Bronchial epithelial cell (primary cell): ENCODE measurements around the gene CLN6. TPM values are rescaled to one million over a fixed set of nuclear protein-coding genes. Genes with fewer than 3 reads are reported as not detected.
"Not testable (repeated sequence)": the region's sequence is repeated elsewhere in the genome, so short reads cannot be mapped to it uniquely, and the experiment has no call there.

Source experiments
- DNase-seq: peaks from one replicate; pipeline ENCODE4 v3.0.0-alpha.2; 2010; ENCODE audit warnings: low read depth
- FAIRE-seq: peaks from 2 replicates; lab custom pipeline; 2011; peaks lifted over from hg19 to GRCh38; lab: Jason Lieb, UNC
- H3K27me3 ChIP-seq: 2 replicates; pipeline ENCODE4 v1.5.1; 2011; ENCODE audit warnings: low read length; ENCODE audit not compliant: control insufficient read depth, insufficient read depth
- H3K36me3 ChIP-seq: 2 replicates; pipeline ENCODE4 v1.5.1; 2011; ENCODE audit warnings: low read length; ENCODE audit not compliant: control insufficient read depth, insufficient read depth
- H3K4me3 ChIP-seq: 2 replicates; pipeline ENCODE4 v1.5.1; 2011; ENCODE audit warnings: mild to moderate bottlenecking, low read depth, low read length, control low read depth
- CTCF ChIP-seq: IDR thresholded peaks from 2 replicates; pipeline ENCODE4 v1.5.1; 2011; ENCODE audit warnings: mild to moderate bottlenecking, moderate library complexity, low read length, control low read depth, inconsistent platforms; ENCODE audit not compliant: insufficient read depth, severe bottlenecking
- total RNA-seq: library from RNA; depleted of rRNA; stranded (reverse); fragments of >200 nt; gene quantifications from 2 replicates; pipeline ENCODE4 v1.2.1, GENCODE V29; 2014

CLN6 gene
- total RNA-seq, 1 donor from 2014 or later, result 8.2 TPM

GRCh38 chr15:68224546-68225250 is 4.8 kb downstream of the CLN6 start:
- FAIRE-seq (no peak), DNase-seq (no peak)
- no peak for TF ChIP-seq CTCF
- H3K27me3 ChIP-seq, result no peaks in the 10 kb centered on the region
- no peaks in the 10 kb centered on the region for H3K36me3 ChIP-seq
- no peak overlapping the region for H3K4me3 ChIP-seq

- no peak for TF ChIP-seq CTCF
- no peaks in the 10 kb centered on the region for H3K27me3 ChIP-seq
- no peak for DNase-seq
Measured at GRCh38 chr15:68224108-68224507, 5.4 kb downstream of the CLN6 start.

GRCh38 chr15:68223171-68223570 is 6.4 kb downstream of the CLN6 start:
- no peak for DNase-seq
- FAIRE-seq, result no peak
- Histone ChIP-seq H3K4me3 (no peak overlapping the region), H3K36me3 (no peaks in the 10 kb centered on the region), H3K27me3 (no peaks in the 10 kb centered on the region)
- TF ChIP-seq CTCF, result no peak

More at GRCh38 chr15:68224108-68224507, 5.4 kb downstream of the CLN6 start:
- Histone ChIP-seq H3K36me3 (no peaks in the 10 kb centered on the region), H3K4me3 (no peak overlapping the region)
- no peak for FAIRE-seq

- H3K27me3 ChIP-seq, FAIRE-seq, H3K36me3 ChIP-seq, H3K4me3 ChIP-seq, DNase-seq: not testable (repeated sequence)
Measured at GRCh38 chr15:68222432-68222743, 7.1 kb downstream of the CLN6 start.

GRCh38 chr15:68221530-68222431 is 7.7 kb downstream of the CLN6 start:
- FAIRE-seq, H3K27me3 ChIP-seq, H3K4me3 ChIP-seq, H3K36me3 ChIP-seq, DNase-seq: not testable (repeated sequence)

- Histone ChIP-seq H3K36me3 (peaks cover 1% of the 10 kb centered on the region), H3K27me3 (no peaks in the 10 kb centered on the region), H3K4me3 (no peak overlapping the region)
- DNase-seq (no peak), FAIRE-seq (no peak)
- TF ChIP-seq CTCF, result no peak
Measured at GRCh38 chr15:68220967-68221366, 8.6 kb downstream of the CLN6 start.
